Right atrium auricular region (tissue), 2 donors: Measurements from ENCODE around the gene DMKN. TPM values are rescaled to one million over a fixed set of nuclear protein-coding genes. Genes with fewer than 3 reads are reported as not detected.
A peak's percentile ranks its signal among the peaks of the same experiment; 100 is the strongest.

Experiments used
- DNase-seq: peaks from one replicate; pipeline ENCODE4 v3.0.0-alpha.2; 2019; ENCODE audit warnings: low spot score
- H3K27ac ChIP-seq, 2 donors: fragments of 200-600 bp; sonication (generic); 1 replicate in 1 of 2; 2 replicates in 1 of 2; pipeline ENCODE4 v1.5.1; 2016 to 2019
- H3K27me3 ChIP-seq, 2 donors: fragments of 200-600 bp; sonication (generic); one replicate each; pipeline versions ENCODE4 v1.5.1 to v1.6.0; 2017 to 2019
- H3K36me3 ChIP-seq: fragments of 200-600 bp; sonication (generic); one replicate; pipeline ENCODE4 v1.5.1; 2016
- H3K4me1 ChIP-seq, 2 donors: fragments of 200-600 bp; sonication (generic); one replicate each; pipeline versions ENCODE4 v1.5.1 to v1.6.0; 2017 to 2019
- H3K4me3 ChIP-seq, 2 donors: fragments of 200-600 bp; sonication (generic); 1 replicate in 1 of 2; 2 replicates in 1 of 2; pipeline ENCODE4 v1.5.1; 2017 to 2019; ENCODE audit warnings: mild to moderate bottlenecking in 1 of 2, moderate library complexity in 1 of 2
- H3K9me3 ChIP-seq, 2 donors: fragments of 200-600 bp; sonication (generic); one replicate each; pipeline ENCODE4 v1.5.1; 2019
- total RNA-seq, 2 donors: library from RNA; depleted of rRNA; stranded (reverse); fragments of >200 nt; gene quantifications; one replicate each; pipeline ENCODE4 v1.1.0, GENCODE V29; 2016
- TF ChIP-seq, protein P1 (sequence below), 2 donors: fragments of 200-600 bp; sonication (generic); IDR thresholded peaks; one replicate each; pipeline ENCODE4 v1.5.1; 2019; ENCODE audit warnings: antibody characterized with exemption in 2 of 2

Gene DMKN, protein sequence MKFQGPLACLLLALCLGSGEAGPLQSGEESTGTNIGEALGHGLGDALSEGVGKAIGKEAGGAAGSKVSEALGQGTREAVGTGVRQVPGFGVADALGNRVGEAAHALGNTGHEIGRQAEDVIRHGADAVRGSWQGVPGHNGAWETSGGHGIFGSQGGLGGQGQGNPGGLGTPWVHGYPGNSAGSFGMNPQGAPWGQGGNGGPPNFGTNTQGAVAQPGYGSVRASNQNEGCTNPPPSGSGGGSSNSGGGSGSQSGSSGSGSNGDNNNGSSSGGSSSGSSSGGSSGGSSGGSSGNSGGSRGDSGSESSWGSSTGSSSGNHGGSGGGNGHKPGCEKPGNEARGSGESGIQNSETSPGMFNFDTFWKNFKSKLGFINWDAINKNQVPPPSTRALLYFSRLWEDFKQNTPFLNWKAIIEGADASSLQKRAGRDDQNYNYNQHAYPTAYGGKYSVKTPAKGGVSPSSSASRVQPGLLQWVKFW
- 10 to 100 TPM in 1 of 2 donors, 1 to 10 TPM in 1; 6.9 to 52.4 TPM for total RNA-seq

DNA sequence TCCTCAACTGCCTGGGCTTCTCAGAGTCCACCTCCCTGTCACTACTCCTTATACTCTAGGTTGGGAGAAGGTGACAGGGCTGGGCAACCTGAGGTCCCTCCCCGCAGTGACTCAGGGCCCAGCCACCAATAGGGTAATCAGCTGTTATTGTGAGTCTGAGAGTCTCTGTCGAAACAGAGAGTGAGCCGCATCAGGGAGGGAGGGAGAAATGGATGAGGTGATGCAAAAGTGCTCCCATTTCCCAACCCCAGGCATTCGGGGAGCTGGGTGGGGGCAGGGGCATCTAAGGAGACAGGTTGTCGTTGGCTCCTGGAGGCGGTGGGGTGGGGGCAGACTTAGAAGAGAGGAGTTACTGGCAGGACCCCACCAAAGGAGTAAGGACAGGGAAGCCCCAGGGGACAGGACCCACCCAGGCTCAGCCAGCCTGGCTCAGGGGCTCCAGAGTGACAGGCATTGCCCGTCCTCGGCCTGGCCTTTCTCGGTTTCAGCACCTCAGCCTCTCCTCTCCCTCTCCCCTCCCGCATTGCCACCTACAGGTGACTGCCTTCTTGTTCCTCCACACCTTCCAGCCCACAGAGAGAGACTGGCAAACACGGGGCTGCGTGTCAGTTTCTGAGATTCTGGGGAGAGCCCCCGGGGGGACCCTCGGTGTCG is at the start of gene DMKN:
Gene DMKN (minus strand): TSS at position 22 of the 654 bp plus-strand sequence. CDS start 174 bp downstream, outside the sequence.
- H3K36me3 ChIP-seq: no peaks in the 10 kb centered on the region
- no peak within 1 kb of the TSS for H3K27ac ChIP-seq
- DNase-seq: peak; percentile 59
- H3K4me1 ChIP-seq: peaks cover 0 to 16% of the 10 kb centered on the region in 2 donors
- H3K27me3 ChIP-seq: peaks cover 0 to 3% of the 10 kb centered on the region in 2 donors
- no peaks in the 10 kb centered on the region for H3K9me3 ChIP-seq
- H3K4me3 ChIP-seq: no peak within 1 kb of the TSS
- TF ChIP-seq, protein P1, sequence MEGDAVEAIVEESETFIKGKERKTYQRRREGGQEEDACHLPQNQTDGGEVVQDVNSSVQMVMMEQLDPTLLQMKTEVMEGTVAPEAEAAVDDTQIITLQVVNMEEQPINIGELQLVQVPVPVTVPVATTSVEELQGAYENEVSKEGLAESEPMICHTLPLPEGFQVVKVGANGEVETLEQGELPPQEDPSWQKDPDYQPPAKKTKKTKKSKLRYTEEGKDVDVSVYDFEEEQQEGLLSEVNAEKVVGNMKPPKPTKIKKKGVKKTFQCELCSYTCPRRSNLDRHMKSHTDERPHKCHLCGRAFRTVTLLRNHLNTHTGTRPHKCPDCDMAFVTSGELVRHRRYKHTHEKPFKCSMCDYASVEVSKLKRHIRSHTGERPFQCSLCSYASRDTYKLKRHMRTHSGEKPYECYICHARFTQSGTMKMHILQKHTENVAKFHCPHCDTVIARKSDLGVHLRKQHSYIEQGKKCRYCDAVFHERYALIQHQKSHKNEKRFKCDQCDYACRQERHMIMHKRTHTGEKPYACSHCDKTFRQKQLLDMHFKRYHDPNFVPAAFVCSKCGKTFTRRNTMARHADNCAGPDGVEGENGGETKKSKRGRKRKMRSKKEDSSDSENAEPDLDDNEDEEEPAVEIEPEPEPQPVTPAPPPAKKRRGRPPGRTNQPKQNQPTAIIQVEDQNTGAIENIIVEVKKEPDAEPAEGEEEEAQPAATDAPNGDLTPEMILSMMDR (IDR thresholded peaks at IDR 0.05): no peak

GRCh38 chr19:35562776-35563175 is 49.3 kb upstream of the DMKN start:
- TF ChIP-seq, protein P1 (IDR thresholded peaks at IDR 0.05): no peak
- Histone ChIP-seq H3K27me3 (peaks cover 0 to 9% of the 10 kb centered on the region in 2 donors), H3K27ac (no peak overlapping the region), H3K36me3 (no peaks in the 10 kb centered on the region), H3K9me3 (no peaks in the 10 kb centered on the region), H3K4me1 (peaks cover 0 to 9% of the 10 kb centered on the region in 2 donors), H3K4me3 (no peak overlapping the region)
- DNase-seq: no peak

DNA sequence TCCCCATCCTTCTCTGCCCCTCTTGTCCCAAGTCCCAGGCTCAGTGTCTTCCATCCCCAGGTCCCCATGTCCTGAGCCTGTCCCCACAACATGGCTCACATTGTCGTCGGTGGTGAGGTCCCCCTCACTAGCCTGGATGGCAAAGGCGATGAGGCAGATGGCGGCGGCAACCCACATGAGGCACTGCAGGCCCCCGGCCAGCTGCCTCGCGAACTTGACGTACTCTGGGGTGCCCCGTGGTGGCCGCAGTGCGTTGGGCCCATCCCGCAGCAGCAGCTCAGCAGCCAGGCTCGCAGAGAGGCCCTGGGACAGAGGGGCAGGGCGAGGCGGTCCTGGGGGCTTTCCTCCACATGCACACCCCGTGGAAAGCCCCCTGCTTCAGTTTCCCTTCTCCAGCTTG is 48.9 kb upstream of the DMKN start:
- Histone ChIP-seq H3K27me3 (peaks cover 0 to 9% of the 10 kb centered on the region in 2 donors), H3K4me1 (peaks cover 0 to 13% of the 10 kb centered on the region in 2 donors), H3K9me3 (no peaks in the 10 kb centered on the region), H3K27ac (no peak overlapping the region), H3K4me3 (no peak overlapping the region), H3K36me3 (no peaks in the 10 kb centered on the region)
- TF ChIP-seq, protein P1 (IDR thresholded peaks at IDR 0.05): no peak
- DNase-seq: no peak

DNA sequence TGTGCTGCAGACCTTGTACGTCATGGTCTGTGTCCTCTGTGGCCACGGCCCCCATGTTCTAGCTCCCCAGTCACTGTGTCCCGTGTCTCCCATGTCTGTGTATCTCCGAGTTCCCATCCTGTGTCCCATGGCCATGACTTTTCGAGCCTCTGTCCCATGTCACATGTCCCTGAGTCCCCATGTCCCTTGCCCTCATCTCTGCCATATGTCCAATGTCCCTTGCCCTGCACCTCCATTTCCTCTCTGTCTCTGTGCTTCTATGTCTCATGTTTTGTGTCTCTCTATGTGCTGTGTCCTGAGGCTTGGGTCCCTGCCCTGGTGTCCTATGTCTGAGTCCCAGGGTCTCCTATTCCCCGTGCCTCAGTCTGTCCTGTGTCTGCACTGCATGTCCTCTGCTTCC is 48.0 kb upstream of the DMKN start:
- Histone ChIP-seq H3K27me3 (peaks cover 0 to 9% of the 10 kb centered on the region in 2 donors), H3K4me1 (peaks cover 0 to 14% of the 10 kb centered on the region in 2 donors), H3K36me3 (no peaks in the 10 kb centered on the region), H3K9me3 (no peaks in the 10 kb centered on the region), H3K4me3 (no peak overlapping the region), H3K27ac (no peak overlapping the region)
- no peak for DNase-seq
- TF ChIP-seq, protein P1 (IDR thresholded peaks at IDR 0.05): no peak

DNA sequence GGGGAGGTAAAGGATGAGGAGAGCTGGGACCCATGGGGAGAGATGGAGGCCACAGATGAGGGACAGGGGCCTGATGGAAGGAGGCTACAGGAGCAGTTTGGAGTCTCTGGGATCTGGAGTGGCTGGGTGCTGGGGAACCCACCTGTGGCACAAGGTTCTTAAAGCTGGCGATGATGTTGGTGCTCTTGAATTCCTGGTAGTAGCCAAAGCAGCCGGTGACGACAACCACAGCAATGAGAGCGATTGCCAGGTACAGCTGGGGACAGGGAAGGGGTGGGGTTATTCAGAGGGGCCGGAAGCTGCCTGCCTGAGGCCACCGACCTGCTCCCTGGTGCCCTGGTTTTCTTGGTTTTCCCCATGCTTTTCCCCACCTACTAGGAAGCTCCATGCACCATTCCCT is 47.2 kb upstream of the DMKN start:
- TF ChIP-seq, protein P1 (IDR thresholded peaks at IDR 0.05): no peak
- H3K9me3 ChIP-seq: no peaks in the 10 kb centered on the region
- DNase-seq: no peak
- peaks cover 0 to 14% of the 10 kb centered on the region in 2 donors for H3K4me1 ChIP-seq
- H3K36me3 ChIP-seq: no peaks in the 10 kb centered on the region
- peaks cover 0 to 9% of the 10 kb centered on the region in 2 donors for H3K27me3 ChIP-seq
- no peak overlapping the region for H3K27ac ChIP-seq
- H3K4me3 ChIP-seq: no peak overlapping the region
